GM19463 (cell line): ENCODE results near the gene GPR55.

ENCODE experiments used
- ATAC-seq: cut with Tn5 transposase; IDR thresholded peaks from one replicate; pipeline ENCODE4 v1.9.1; 2021; ENCODE audit warnings: mild to moderate bottlenecking, moderate library complexity; ENCODE audit not compliant: unreplicated experiment

The GPR55 gene

DNA sequence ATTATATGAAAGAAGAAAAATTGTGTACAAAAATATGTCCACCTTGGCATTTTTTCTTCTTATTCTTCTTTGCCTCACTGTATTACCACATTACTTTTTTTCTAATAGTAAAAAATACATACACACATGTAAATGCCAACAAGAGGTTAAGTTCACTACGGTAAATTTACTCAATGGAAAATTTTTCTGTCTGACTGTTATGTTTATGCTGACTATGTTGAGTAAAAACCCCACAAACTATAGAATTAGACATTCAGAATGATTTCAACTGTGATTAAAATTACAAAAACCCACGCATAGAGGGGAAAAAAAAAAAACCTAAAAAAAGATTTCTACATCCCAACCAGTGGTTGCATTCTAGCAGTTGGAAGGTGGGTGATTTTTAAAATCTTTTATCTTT is 5.4 kb downstream of the GPR55 start:
- no peak for ATAC-seq

DNA sequence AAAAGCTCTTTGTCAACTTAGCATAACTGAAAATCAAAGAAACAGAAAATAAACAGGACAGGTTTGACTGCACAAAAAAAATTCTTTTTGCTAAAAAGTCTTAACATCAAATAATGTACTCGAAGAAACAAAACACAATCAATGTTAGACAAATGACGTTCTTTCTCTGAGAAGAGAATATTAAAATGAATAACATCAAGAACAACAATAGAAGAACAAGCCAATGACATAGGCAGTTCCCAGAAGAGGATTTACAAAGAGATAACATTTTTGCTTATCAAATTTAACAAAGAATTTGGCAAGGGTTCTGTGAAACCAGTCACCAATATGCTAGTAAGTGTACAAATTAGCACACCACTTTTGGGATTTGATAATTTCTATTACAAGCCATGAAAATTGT is 5.8 kb downstream of the GPR55 start:
- no peak for ATAC-seq

DNA sequence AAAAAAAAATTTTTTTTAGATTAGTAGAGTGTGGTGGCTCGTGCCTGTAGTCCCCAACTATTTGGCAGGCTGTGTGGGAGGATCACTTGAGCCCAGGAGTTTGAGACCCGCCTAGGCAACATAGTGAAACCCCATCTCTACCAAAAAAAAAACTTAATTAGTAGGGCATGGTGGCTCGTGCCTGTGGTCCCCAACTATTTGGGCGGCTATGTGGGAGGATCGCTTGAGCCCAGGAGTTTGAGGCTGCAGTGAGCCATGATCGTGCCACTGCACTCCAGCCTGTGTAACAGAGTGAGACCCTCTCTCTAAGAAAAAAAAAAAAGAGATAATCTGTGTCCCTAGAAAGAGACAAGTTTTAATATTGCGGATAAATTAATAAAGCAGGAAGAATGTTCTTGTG is 8.8 kb downstream of the GPR55 start:
- ATAC-seq: no peak

DNA sequence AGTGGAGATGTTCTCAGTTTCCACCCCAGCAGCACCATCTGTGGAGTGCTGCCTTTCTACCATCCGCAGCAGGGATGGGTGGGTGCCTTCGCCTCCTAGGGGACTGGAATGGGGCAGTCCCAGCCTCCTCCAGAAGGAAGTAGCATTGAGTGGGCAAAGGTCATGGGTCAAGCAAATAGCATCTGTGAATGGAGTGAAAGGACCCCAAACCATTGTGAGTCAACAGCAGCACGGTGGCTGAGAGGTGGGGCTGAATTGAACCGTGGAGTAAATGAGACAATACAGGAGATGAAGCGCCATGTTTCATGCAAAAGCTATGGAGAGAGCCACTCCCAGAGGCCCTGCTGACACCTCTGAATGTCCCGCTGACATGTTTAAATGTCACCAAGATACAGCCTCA is 9.7 kb downstream of the GPR55 start:
- no peak for ATAC-seq

DNA sequence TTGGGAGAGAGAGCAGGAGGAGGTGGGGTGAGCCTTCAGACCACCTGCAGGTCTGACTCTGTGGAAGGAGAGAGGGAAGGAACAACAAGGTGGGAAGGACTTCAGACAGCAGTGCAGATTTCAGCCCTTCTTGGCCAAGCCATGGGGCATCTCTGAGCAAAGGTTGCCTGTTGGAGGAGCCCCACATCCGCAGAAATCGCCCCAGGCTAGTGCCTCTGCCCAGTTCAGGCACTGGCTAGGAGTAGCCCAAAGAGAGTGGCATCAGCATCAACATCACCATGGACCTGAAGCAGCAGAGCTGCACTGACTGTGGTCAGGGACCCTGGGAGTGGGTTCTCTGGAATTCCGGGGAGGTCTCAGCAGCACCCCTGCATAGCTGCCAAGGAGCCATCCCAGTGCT is 10.2 kb downstream of the GPR55 start:
- ATAC-seq: no peak

DNA sequence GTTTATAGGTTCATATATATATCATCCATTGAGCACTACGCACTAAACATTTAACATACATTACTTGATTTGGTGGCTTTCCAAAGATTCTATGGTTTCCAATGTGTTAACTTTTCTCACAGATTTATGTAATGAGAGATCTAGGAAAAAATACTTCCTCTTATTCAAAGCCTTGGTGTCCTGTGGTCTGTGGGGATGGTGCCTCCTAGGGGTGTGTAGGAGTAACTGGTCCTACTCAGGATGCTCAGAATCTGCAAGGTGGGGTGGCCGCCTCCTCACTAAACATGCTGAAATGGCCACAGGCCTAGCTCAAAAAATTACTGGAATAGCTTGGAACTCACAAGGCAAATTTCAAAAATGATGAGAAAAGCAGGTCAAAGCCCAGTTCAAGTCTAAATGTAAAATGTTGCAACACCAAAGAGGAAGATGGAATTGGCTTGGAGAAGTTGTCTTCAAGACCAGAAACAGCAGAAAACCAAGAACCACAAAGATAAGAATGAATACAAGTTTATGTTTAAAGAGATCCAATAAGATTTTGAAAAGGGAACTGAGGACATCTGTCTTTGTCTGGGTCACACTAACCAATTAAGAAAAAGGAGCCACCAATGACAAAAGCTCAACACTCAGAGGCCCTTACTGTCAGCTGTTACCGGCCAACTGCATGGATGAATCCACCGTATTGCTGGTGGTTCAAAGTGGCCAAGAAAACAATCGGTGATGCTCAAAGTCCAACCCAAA is 11.5 kb downstream of the GPR55 start:
- no peak for ATAC-seq

DNA sequence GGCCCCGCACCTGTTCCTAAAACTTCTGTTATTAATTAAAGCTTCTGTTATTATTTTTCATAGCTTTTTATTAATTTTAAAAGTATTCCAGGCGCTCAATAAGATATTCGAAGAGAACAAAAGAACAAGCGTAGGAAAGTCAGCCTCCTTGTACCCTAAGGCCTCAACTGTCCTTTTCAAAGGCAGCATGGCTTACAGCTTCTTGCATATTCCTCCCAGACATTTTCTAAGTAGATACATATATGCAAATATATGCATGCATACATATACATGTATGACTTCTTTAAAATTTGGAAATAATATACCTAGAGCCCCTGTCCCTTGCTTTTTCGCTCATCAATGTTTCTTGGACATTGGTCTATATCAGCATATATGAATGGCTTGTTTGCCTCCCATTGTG is 12.3 kb downstream of the GPR55 start:
- no peak for ATAC-seq

DNA sequence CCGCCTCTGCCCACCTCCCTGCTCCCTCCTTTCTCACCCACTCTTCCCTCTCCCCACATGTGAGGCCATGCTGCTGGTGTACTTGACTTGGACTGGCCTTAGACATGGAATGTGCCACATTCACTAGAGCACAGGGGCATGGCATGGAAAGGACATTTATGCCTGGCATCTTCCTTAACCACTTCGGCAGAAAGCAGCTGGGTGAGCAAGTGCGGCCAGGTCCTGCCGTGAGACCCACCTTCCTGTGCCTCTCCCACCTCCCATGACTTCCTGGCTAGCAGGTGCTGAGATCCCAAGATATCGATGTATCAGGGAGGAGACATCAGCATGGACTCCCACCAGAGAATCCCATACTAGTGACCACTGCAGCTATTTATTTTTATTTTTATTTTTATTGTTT is 13.0 kb downstream of the GPR55 start:
- no peak for ATAC-seq

DNA sequence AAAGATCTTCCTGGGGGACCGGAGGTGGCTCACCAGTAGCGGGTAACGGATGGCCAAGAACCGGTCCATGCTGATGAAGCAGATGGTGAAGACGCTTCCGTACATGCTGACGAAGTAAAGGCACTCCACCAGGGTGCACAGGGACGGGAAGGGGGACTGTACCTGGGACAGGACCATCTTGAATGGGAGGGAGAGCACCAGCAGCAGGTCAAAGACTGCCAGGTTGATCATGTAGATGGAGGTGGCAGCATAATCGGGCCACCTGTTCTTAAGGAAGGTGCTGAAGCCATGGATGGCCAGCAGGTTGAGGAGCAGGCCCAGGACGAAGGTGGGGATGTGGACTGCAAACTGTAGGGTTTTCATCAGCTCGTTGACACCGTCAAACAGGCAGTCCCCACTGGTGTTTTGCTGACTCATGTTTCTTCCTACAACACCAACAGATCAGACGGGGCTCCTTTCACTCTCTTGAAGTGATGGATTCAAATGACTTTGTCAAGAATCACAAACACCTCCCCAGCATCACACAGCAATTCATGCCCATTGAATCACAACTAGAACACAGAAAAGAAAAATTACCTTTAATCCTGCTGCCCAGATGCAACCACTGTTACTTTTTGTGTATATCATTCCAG is 14.4 kb downstream of the GPR55 start:
- ATAC-seq: no peak

DNA sequence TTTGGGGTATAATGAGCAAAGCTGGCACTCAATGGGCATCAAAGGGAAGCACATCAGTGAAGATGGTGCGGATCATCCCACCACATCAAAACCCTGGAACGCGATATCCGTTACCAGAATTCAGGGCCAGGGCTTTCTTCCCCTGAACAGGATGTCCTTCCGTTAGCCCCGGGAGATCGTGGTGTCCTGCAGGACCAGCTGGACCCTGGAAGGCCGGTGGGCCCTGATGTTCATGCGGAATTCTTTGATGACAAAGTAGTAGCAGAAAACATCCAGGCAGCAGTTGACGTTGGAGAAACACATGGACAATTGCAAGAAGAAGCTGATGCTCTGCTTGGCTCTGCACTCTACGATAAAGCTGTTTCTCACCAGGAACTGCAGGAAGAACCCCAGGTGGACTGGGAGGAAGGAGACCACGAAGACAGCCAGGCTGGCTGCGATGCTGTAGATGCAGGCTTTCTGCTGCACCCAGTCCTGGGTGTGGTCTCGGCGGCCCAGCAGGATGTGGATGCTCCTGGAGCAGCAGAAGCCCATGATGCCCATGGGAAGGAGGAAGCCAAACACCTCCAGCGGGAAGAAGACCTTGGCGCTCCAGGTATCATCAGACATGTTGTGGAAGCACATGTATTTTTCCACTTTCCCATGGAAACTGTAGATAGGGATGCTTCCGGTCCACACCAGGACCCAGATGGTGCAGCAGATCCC is 15.0 kb downstream of the GPR55 start:
- no peak for ATAC-seq

DNA sequence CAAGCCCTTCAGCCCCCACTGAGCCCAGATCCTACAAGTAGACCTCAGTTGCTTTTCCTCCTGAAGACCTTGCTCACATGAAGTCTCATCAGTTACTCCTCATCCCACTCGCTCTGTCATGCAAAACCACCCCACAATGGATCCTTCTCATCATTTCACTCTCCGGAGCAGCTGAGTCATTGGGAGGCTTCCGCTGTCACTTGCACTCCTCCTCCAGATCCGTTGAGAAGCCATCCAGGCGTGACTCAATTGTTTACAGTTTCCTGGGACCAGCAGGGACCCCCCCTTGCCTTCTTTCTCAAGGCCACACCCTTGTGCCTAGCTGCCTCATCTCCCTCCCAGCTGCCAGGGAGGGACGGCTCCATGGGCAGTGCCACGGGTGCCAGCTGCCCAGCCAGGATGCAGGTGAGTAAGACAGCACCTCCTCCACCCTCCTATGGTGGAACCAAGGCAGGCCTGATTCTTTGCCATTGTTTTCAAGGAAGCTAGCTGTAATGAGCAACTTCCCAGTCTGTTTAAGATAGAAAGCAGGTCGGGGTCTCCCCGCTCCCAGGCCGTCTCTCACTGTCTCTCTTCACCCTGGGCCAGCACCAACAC is 16.3 kb downstream of the GPR55 start:
- peak; percentile 66 for ATAC-seq

DNA sequence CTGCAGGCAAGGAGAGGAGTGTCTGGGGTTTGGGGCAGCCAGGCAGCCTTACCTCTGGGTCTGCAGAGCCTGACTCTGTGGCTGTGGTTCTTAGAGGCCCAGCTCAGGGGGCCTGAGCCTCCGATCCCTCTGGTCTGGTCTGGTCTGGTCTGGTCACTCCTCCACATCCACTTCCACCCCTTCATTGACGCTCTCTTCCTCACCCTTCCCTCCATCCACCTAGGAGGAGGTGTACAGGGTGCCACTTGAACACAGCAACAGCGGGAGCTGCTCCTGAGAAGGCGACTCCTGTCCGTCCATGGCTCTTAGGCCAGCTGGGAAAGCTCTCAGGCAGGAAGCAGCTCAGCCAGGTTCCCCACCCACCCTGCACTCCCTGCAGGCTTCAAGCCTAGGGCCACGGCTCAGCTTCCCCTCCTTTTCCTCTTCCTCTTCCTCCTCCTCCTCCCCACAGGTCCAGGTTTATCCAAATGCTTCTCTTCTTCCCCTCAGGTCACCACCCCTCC is 16.9 kb downstream of the GPR55 start:
- no peak for ATAC-seq

DNA sequence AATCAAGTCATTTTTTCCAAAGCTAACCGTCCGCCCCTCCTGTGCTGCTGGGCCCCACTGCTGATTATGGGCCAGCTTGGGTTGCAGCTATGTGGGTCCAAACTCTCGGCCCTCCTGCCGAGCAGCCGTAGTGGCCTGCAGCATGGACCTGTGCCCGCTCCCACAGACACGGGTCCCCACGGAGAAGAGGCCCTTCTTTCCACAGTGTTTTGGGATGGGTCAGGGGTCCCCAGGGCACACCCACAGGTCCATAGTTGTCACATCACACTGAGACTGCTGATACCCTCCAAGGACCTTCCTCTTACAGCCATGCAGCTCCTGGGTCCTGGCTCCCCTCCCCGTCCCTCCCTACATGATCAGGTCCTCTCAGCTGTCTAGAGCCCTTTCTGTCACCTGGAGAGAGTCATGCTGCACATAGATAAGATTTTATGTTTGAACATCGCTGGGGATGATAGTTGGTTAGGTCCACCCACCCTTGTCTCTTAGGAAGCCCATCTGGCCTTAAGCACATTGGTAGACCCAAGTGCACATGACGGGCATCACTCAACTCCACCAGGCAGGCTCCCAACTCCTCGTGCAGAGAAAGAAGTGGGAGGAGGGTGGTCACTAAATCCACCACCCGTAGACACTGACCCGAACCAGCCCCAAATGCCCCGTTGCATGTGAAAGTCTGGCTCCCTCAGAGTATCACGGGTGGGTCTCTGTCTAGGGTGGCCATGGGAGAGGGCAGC is 17.5 kb downstream of the GPR55 start:
- no peak for ATAC-seq

DNA sequence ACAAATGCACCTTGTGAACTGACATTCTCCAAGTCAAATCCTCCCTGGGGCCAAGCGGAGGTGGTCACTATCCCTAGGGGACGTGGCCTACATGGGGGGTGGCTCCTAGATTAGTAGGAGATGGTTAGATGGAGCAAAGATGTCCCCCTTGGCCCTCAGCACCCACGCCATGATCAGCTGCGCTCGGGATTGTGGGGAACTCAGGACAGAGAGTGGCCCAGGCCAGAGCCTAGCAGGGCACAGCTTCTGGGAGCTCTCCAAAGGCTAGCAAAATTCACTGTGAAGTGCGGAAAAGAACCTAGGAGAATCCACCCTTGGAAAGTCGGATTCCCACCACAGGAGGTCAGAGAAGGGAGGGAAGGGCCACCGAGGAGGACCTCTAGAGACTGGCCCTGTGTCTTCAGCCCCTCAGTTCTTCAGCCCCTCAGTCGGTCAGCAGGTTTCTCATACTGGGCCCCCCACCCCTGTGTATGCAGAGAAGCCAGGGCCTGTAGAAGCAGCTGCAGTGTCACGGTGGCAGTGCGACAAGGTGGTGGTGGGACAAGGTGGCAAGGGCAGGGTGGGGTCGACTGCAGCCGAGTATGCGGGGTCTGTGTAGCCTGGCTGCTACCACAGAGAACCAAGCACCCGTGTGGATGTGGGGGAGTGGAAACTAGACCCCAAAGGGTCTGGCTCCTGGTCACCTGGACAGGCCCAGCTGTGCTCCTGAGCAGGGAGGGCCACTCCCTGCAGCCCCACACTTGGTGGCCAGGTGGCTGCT is 18.4 kb downstream of the GPR55 start:
- no peak for ATAC-seq

DNA sequence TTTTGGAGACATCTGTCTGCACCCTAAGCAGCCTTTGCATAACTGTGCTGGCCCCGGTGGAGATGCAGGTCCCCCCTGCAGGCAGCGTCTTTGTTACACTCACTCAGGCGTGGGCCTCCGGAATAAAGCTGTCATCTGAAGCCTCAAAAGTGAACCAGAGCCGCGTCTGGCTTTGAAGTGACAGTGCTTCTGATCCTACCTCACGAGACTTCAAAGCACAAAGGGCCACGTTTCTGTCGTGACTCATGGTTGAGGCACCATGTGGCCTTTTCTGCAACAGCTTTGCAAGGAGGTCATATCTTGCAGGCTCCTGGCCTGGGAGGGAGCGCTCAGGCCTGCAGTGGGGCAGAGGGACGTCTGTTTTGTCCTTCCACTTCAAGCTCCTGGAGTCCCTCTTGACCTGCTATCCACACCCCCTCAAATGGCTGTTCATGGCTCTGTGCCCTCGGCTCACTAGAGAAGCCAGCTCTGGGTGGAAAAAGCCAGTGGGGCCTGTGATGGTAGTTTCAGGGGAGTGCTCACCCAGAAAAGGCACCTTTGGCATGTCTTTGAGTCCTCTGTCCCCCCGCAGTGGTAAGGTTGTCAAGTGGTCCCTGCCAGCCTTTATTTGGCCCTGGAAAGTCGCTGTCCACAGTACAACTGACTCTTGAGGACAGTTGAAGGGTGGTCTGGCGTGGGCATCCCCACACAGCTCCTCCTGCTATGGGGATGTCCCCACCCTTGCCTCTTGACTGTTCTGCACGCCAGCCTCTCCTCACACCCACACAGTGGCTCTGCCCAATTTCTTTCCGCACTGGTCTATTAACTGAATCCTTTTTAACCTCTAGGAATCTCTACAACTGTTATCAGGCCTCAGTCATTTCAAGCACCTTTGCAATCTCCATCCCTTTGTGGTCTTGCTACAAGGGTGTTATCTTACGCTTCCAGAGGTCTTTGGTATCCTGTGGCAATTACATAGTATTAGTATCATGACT is 19.3 kb downstream of the GPR55 start:
- ATAC-seq: no peak

DNA sequence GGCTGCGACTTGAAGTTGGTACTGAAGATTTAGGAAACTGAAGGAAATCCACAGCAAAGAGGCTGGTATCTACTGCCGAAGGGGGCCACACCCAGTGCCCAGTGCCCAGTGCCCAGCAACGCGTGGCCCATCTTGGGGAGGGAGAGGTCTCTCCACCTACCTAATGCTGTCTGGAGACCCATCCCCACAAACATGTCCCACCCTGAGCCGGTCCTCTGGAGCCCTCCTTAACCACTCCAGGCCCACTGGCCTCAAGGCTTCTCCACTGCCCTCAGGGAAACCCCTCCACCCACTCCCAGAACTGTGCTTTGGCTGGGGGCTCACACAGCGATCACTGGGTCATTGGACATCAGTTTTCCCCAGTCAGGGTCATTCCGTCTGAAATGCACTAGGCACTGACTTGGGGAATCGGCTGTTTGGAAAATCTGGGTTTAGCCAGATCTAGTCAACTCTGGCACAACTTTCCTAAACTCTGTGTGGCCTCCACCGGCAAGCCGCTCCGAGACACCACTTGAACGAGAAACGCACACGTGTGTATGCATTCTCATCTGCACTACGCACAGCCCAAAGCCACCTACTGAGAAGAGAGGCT is 20.1 kb downstream of the GPR55 start:
- ATAC-seq: no peak

DNA sequence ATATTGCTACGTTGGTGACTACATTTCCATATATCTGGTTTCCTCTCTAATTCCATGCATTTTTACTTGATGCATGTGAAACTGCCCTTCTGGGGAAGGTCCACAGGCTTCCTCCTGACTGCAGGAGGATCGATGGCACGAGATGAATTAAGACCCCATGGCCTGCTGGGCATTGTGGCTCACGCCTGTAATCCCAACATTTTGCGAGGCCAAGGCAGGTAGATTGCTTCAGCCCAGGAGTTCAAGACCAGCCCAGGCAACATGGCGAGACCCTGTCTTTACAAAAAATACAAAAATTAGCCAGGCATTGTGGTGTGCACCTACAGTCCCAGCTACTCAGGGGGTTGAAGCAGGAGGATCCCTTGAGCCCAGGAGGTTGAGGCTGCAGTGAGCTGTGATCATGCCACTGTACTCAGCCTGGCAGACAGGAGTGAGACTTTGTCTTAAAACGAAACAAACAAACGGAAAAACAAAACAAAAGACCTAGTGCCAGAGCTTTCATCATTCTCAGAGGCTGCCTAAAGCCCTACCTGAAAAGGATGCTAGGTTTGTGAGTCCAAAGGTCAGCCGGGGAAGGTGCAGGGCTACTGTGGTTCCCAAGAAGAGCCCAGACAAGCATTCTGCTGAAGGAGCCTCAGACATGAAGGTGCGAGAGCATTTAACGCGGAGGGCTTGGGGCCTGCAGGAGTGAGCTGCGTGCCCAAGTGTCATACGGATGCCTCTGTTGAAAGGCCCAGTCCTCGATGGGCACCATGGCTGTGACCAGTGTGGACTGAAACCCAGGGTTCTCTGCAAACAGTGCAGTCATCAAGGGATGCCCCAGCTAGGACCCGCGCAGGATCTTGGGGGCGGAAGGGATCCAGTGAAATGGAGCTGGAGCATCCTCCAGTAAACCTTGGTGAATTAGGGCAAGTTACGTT is 21.6 kb downstream of the GPR55 start:
- no peak for ATAC-seq
